ENCODE results near the gene RAB28.

RAB28 gene

DNA sequence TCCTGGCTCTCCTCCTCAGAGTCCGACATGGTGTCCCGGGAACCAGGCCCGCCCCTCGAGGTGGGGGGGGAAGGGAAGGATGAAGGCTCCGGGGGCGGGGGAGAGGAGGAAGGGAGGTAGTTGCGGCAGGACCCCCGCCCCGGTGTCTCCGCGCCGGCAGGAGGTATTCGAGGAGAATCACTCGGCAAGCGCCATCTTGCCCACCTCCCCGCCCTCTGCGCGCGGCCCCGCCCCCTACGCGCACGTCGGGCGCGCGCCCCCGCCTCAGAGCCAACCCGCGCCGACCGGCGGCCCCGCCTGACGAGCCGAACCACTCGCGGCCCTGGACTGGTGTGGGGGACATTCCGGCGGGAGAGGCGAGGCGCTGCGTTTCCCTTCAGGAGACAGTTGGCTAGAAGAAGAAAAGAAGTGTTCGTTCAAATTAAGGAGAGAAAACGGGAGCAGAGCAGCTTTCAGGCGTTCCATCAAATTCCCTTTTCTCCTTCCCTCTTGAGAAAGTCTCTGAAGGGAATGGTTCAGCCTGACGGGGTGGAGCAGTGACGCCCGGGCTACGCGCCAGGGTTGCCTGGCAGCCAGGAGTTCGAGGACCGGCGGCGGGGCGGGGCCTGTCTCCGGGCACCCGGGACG is at the start of gene RAB28:
TSS of gene RAB28 (minus strand) at position 219 of the 627 bp plus-strand sequence.
- peak; percentile 76 to 83 (median 78) for DNase-seq (ENCODE audit: low read depth in 2 of 3, low spot score in 2 of 3)

DNA sequence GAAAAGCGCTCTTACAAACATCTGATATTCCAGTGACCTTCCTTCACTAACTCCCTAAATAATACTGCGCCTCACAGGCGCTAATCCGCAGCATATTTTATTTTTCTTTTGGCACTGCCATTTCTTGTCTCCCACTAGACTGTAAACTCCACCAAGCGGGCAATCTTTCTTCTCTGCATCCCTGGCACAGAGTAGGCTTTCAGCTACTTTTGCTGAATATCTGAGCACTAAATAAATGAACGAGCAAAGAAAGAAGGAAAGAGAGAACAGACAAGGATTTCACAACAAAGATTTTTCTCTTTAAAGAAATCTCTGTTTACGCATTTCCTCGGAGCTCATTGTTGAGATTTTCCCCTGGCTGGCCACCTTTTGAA is 47.5 kb upstream of the RAB28 start:
- no peak for DNase-seq (ENCODE audit: low read depth in 2 of 3, low spot score in 2 of 3)

GRCh38 chr4:13530823-13531624 is 46.9 kb upstream of the RAB28 start:
- no peak for DNase-seq (ENCODE audit: low read depth in 2 of 3, low spot score in 2 of 3)

- no peak for DNase-seq (ENCODE audit: low read depth in 2 of 3, low spot score in 2 of 3)
Measured at GRCh38 chr4:13529128-13529919, 45.2 kb upstream of the RAB28 start.

- DNase-seq (ENCODE audit: low read depth in 2 of 3, low spot score in 2 of 3): no peak
Measured at GRCh38 chr4:13528821-13529127, 44.6 kb upstream of the RAB28 start.

- DNase-seq (ENCODE audit: low read depth in 2 of 3, low spot score in 2 of 3): no peak
Measured at GRCh38 chr4:13527981-13528820, 44.1 kb upstream of the RAB28 start.

DNA sequence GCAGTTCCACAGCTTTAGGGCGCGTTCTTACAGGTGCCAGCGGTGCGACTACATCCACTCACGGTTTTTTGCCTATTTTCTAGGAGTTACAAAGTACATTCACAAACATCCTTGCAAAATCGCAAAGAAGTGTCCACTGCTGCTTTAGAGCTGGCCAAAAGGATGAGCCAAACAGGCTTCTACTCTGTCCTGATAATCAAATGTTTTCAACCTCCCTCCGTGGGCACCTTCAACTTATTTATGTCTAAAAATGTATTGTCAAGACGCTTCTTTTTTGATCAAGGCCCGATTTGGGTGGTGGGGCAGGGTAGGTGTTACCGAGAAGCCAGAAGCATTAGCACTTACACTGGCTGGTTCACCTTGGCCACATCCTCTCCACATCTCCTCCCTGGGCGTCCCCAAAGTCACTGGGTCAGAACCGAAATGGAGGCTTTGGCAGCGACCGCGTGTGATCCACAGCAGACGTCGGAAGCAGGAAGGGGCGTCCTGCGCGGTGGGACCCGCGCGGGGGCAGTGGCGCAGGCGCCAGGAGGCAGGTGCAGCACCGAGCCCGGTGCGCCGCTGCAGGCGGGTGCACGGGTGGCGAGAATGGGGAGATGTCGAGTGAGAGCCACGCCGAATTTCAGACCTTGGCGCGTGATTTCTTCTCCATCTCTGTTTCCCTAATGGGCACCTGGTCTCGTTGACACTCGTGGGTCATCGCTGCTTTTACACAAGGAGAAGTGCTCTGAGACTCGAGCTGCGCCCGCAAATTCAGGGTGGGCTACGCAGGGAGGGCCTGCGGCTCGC is 43.2 kb upstream of the RAB28 start:
- no peak for DNase-seq (ENCODE audit: low read depth in 2 of 3, low spot score in 2 of 3)

DNA sequence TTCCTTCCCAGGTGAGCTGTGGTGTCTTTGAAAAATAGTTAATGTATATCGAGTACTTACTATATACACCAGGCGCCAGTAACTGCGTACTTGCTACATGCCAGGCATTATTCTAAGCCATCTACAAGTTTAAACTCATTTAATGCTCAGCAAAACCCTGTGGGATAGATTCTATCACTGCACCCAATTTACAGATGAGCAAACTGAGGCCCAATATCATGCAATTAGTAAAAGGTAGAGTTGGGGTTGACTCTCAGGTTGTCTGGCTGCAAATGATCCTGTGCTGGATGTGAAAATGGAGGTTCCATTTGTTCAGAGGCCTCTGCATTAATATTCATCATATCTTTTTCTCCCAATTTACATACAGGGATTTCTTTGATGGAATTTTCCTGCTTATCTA is 42.5 kb upstream of the RAB28 start:
- DNase-seq (ENCODE audit: low read depth in 2 of 3, low spot score in 2 of 3): no peak

DNA sequence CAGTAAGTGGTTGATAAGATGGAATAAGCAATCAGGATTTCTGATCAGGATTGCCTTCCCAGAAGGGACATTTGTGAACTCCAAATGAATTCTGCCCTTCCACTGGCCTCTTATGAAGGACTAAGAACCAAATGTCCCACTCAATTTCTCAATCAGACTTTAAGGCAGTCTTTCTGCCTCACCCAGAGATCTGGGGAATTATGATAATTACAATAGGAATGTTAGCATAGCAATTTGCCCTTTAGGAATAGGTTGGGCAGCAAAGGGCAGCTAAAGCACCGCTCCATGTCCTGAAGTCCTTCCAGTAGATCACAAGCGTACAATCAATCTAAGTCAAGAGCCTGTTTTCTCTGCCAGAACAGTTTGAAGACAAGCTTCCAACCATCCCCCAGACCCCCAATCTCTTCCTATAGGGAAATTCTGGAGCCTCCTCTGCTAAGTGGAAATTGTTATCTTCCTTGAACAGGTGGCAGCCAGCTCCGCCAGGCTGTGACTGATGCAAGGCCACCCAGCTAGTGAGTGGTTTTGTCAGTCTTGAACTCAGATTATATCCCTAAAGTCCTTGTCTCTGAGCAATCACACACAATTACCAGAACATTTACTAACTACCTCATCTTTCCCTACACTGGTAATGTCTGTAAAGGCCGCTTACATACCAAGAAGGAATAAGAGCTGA is 41.6 kb upstream of the RAB28 start:
- DNase-seq (ENCODE audit: low read depth in 2 of 3, low spot score in 2 of 3): no peak

GRCh38 chr4:13524504-13525243 is 40.5 kb upstream of the RAB28 start:
- DNase-seq (ENCODE audit: low read depth in 2 of 3, low spot score in 2 of 3): no peak

DNA sequence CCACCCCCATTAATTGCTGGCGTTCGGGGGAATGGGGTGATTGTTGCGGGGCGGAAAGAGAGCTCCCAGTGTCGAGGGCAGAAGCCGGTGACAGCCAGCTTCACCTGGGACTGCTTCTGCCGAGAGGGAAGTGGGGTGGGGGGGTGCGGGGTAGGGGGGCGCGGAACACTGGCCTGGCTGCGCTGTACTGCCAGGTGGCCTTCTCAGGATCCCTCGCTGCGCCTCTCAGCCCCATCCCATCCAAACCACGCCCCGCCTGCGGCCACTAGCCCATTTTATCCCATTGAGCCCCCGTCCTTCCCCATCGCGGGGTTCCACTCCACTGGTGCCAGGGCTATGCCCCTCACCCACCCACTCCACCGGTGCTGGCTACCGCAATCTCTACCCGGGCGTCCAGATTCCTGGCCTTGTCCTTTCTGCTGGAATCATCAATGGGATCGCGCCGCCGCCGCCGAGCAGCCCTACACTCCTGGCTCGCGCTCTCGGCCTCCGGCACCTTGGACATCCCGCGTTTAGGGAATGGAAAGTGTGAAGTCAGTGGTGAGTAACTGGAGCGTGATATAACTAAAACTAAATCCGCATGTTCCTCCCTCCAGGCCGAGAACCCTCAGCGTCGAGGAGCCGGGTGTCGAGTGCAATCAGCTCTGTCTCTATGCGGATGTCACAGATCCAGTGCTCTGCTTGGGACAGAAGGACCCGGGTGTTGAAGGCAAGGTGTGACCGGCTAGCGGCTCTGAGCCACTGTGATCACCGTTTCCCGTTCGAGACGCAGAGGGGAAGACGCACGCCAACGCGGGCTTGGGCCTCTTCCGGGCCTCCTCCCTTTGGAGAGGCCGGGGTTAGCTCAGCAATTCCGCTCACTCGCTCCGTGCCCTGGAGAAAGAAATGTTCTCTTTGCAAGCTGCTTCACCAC is 39.7 kb upstream of the RAB28 start:
- DNase-seq (ENCODE audit: low read depth in 2 of 3, low spot score in 2 of 3): no peak

DNA sequence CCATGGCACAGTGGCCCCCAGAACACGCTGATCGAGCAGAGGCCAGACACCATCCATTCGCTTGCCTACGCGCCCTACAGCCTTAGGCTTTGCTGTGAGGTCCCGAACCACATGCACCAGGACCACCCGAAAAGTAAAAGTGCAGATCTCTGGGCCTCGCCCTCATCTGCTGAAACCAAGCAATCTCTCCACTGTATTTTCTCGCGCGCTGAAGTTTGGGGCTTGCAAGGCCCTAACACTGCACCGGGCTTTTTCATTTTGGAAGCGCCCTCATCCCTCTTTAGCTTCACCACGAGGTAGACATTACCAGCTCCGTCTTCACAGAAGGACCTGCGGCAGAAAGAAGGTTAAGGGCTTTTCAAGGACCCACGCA is 39.0 kb upstream of the RAB28 start:
- no peak for DNase-seq (ENCODE audit: low read depth in 2 of 3, low spot score in 2 of 3)

- DNase-seq (ENCODE audit: low read depth in 2 of 3, low spot score in 2 of 3): no peak
Measured at GRCh38 chr4:13522282-13523104, 38.4 kb upstream of the RAB28 start.

- no peak for DNase-seq (ENCODE audit: low read depth in 2 of 3, low spot score in 2 of 3)
Measured at GRCh38 chr4:13521047-13521446, 36.9 kb upstream of the RAB28 start.

- DNase-seq (ENCODE audit: low read depth in 2 of 3, low spot score in 2 of 3): no peak
Measured at GRCh38 chr4:13516315-13516860, 32.2 kb upstream of the RAB28 start.

- no peak for DNase-seq (ENCODE audit: low read depth in 2 of 3, low spot score in 2 of 3)
Measured at GRCh38 chr4:13515268-13515667, 31.1 kb upstream of the RAB28 start.

- no peak for DNase-seq (ENCODE audit: low read depth in 2 of 3, low spot score in 2 of 3)
Measured at GRCh38 chr4:13514722-13515121, 30.6 kb upstream of the RAB28 start.
